ENCODE measurements around the gene WIPF3.
"Not testable (repeated sequence)": the region's sequence is repeated elsewhere in the genome, so short reads cannot be mapped to it uniquely, and the experiment has no call there.

The WIPF3 gene

GRCh38 chr7:29958667-29959358 lies 152.5 kb downstream of the WIPF3 start:
- DNase-seq, result no peak

GRCh38 chr7:29961611-29962010 lies 155.3 kb downstream of the WIPF3 start:
- not testable (repeated sequence) for DNase-seq

GRCh38 chr7:29962035-29962434 lies 155.7 kb downstream of the WIPF3 start:
- DNase-seq, result no peak

- no peak for DNase-seq
Observed at GRCh38 chr7:29965030-29965429, 158.7 kb downstream of the WIPF3 start.
